Measurements from ENCODE around the gene GALNT12.

Gene GALNT12

GRCh38 chr9:98832768-98833089 is 25.3 kb downstream of the GALNT12 start:
- DNase-seq (ENCODE audit: low read depth, low spot score): no peak

- DNase-seq (ENCODE audit: low read depth, low spot score): no peak
Observed at GRCh38 chr9:98833090-98833956, 25.9 kb downstream of the GALNT12 start.

GRCh38 chr9:98834386-98834785 is 26.9 kb downstream of the GALNT12 start:
- DNase-seq (ENCODE audit: low read depth, low spot score): peak; percentile 72

- no peak for DNase-seq (ENCODE audit: low read depth, low spot score)
Observed at GRCh38 chr9:98836206-98836605, 28.7 kb downstream of the GALNT12 start.

- no peak for DNase-seq (ENCODE audit: low read depth, low spot score)
Observed at GRCh38 chr9:98837516-98837915, 30.0 kb downstream of the GALNT12 start.

- DNase-seq (ENCODE audit: low read depth, low spot score): no peak
Observed at GRCh38 chr9:98838155-98838867, 30.8 kb downstream of the GALNT12 start.

- DNase-seq (ENCODE audit: low read depth, low spot score): no peak
Observed at GRCh38 chr9:98838868-98839565, 31.5 kb downstream of the GALNT12 start.

GRCh38 chr9:98839724-98840123 is 32.3 kb downstream of the GALNT12 start:
- peak; percentile 5 for DNase-seq (ENCODE audit: low read depth, low spot score)

GRCh38 chr9:98842510-98842909 is 35.0 kb downstream of the GALNT12 start:
- no peak for DNase-seq (ENCODE audit: low read depth, low spot score)

GRCh38 chr9:98846081-98846480 is 38.6 kb downstream of the GALNT12 start:
- DNase-seq (ENCODE audit: low read depth, low spot score): no peak

- no peak for DNase-seq (ENCODE audit: low read depth, low spot score)
Observed at GRCh38 chr9:98846879-98847278, 39.4 kb downstream of the GALNT12 start.

GRCh38 chr9:98848450-98849149 is 41.1 kb downstream of the GALNT12 start:
- peak; percentile 88 for DNase-seq (ENCODE audit: low read depth, low spot score)

GRCh38 chr9:98849563-98849962 is 42.1 kb downstream of the GALNT12 start:
- no peak for DNase-seq (ENCODE audit: low read depth, low spot score)

GRCh38 chr9:98850851-98851729 is 43.6 kb downstream of the GALNT12 start:
- DNase-seq (ENCODE audit: low read depth, low spot score): peak; percentile 41

- peak; percentile 25 for DNase-seq (ENCODE audit: low read depth, low spot score)
Observed at GRCh38 chr9:98851730-98852459, 44.4 kb downstream of the GALNT12 start.

- no peak for DNase-seq (ENCODE audit: low read depth, low spot score)
Observed at GRCh38 chr9:98852460-98852734, 44.9 kb downstream of the GALNT12 start.

GRCh38 chr9:98852961-98853360 is 45.5 kb downstream of the GALNT12 start:
- no peak for DNase-seq (ENCODE audit: low read depth, low spot score)

GRCh38 chr9:98854266-98854665 is 46.8 kb downstream of the GALNT12 start:
- DNase-seq (ENCODE audit: low read depth, low spot score): no peak

GRCh38 chr9:98855592-98855991 is 48.1 kb downstream of the GALNT12 start:
- DNase-seq (ENCODE audit: low read depth, low spot score): no peak

- no peak for DNase-seq (ENCODE audit: low read depth, low spot score)
Observed at GRCh38 chr9:98856982-98857381, 49.5 kb downstream of the GALNT12 start.
